BE2C (cell line): ENCODE data around the gene ASB15.

Source experiments
- DNase-seq: peaks from one replicate; pipeline ENCODE4 v3.0.0-alpha.2; 2020
- H3K27me3 ChIP-seq: fragments of 250-450 bp; sonication (Bioruptor Pico); 2 replicates; pipeline ENCODE4 v1.5.1; 2020; ENCODE audit warnings: mild to moderate bottlenecking
- H3K36me3 ChIP-seq: fragments of 250-450 bp; sonication (Bioruptor Pico); 2 replicates; pipeline ENCODE4 v1.5.1; 2020; ENCODE audit warnings: mild to moderate bottlenecking
- H3K4me1 ChIP-seq: fragments of 250-450 bp; sonication (Bioruptor Pico); 2 replicates; pipeline ENCODE4 v1.5.1; 2020
- H3K4me3 ChIP-seq: 2 replicates; pipeline ENCODE4 v1.5.1; 2011; ENCODE audit warnings: low read depth, low read length
- H3K9me3 ChIP-seq: fragments of 250-450 bp; sonication (Bioruptor Pico); 2 replicates; pipeline ENCODE4 v1.5.1; 2020
- TF ChIP-seq, protein P1 (sequence below): IDR thresholded peaks from 2 replicates; pipeline ENCODE4 v1.5.1; 2012; ENCODE audit warnings: mild to moderate bottlenecking, low read depth, low read length

Gene ASB15

DNA sequence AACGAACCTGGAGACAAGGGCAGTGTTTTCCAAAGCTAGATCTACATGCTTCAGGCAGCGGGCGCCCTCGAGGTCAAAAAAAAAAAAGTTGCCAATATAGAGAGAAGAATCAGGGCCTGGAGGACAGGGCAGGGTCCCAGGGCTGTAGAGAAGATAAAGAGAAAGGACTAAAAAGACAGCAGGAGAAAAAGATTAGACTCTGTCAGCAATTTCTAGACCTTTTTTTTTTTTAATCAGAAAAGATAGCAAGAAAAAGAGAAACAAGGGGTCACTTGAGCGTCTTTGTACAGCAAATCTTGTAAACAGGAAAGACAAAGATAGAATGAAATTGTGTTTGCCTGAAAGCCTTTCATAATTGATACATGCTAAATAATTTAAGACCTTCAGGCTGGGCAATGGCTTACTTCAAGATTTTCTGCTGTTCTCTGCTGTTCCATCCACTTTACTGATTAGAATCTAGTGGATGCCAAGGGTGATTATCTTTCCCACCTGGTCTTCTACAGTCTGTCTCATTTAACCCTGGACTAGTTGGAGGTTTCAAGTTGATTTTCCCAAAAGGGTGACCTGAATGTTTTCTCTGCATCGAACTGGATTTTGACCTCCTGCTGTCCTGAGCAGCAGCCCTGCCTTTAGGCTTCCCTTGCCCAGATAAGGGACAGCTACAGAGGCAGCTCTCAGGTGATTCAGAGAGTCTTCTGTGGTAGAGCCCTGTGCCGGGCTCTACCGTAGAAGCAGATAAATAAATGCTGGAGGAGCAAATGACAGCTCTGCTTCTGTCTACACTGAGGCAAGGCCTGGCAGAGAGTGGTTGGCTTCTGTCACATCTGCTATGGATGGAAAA lies 59.1 kb downstream of the ASB15 start:
- TF ChIP-seq, protein P1, sequence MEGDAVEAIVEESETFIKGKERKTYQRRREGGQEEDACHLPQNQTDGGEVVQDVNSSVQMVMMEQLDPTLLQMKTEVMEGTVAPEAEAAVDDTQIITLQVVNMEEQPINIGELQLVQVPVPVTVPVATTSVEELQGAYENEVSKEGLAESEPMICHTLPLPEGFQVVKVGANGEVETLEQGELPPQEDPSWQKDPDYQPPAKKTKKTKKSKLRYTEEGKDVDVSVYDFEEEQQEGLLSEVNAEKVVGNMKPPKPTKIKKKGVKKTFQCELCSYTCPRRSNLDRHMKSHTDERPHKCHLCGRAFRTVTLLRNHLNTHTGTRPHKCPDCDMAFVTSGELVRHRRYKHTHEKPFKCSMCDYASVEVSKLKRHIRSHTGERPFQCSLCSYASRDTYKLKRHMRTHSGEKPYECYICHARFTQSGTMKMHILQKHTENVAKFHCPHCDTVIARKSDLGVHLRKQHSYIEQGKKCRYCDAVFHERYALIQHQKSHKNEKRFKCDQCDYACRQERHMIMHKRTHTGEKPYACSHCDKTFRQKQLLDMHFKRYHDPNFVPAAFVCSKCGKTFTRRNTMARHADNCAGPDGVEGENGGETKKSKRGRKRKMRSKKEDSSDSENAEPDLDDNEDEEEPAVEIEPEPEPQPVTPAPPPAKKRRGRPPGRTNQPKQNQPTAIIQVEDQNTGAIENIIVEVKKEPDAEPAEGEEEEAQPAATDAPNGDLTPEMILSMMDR, result no peak
- no peak for DNase-seq
- H3K27me3 ChIP-seq, result no peaks in the 10 kb centered on the region
- no peaks in the 10 kb centered on the region for H3K9me3 ChIP-seq
- no peaks in the 10 kb centered on the region for H3K36me3 ChIP-seq
- peaks cover 9% of the 10 kb centered on the region for H3K4me1 ChIP-seq
- H3K4me3 ChIP-seq, result no peak overlapping the region

DNA sequence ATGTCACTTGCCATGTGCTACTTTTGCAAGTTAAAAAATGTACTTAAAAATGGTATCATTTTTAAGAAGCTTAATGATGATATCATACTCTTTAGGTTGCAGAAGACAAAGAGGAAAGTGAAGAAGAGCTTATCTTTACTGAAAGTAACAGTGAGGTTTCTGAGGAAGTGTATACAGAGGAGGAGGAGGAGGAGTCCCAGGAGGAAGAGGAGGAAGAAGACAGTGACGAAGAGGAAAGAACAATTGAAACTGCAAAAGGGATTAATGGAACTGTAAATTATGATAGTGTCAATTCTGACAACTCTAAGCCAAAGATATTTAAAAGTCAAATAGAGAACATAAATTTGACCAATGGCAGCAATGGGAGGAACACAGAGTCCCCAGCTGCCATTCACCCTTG lies 60.1 kb downstream of the ASB15 start:
- no peak for DNase-seq
- TF ChIP-seq, protein P1, result no peak
- Histone ChIP-seq H3K4me1 (peaks cover 16% of the 10 kb centered on the region), H3K36me3 (no peaks in the 10 kb centered on the region), H3K9me3 (no peaks in the 10 kb centered on the region), H3K4me3 (no peak overlapping the region), H3K27me3 (no peaks in the 10 kb centered on the region)

DNA sequence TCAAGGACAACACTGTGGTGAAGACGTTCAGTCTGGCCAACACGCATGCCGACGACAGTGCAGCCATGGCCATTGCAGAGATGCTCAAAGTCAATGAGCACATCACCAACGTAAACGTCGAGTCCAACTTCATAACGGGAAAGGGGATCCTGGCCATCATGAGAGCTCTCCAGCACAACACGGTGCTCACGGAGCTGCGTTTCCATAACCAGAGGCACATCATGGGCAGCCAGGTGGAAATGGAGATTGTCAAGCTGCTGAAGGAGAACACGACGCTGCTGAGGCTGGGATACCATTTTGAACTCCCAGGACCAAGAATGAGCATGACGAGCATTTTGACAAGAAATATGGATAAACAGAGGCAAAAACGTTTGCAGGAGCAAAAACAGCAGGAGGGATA lies 60.7 kb downstream of the ASB15 start:
- Histone ChIP-seq H3K27me3 (no peaks in the 10 kb centered on the region), H3K9me3 (no peaks in the 10 kb centered on the region), H3K36me3 (no peaks in the 10 kb centered on the region), H3K4me3 (no peak overlapping the region), H3K4me1 (peaks cover 16% of the 10 kb centered on the region)
- TF ChIP-seq, protein P1, result no peak
- no peak for DNase-seq

DNA sequence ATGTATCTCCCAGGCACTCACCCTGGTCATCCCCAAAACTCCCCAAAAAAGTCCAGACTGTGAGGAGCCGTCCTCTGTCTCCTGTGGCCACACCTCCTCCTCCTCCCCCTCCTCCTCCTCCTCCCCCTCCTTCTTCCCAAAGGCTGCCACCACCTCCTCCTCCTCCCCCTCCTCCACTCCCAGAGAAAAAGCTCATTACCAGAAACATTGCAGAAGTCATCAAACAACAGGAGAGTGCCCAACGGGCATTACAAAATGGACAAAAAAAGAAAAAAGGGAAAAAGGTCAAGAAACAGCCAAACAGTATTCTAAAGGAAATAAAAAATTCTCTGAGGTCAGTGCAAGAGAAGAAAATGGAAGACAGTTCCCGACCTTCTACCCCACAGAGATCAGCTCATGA lies 61.1 kb downstream of the ASB15 start:
- no peaks in the 10 kb centered on the region for H3K27me3 ChIP-seq
- H3K9me3 ChIP-seq, result no peaks in the 10 kb centered on the region
- TF ChIP-seq, protein P1, result no peak
- peaks cover 16% of the 10 kb centered on the region for H3K4me1 ChIP-seq
- no peak for DNase-seq
- no peaks in the 10 kb centered on the region for H3K36me3 ChIP-seq
- H3K4me3 ChIP-seq, result no peak overlapping the region

DNA sequence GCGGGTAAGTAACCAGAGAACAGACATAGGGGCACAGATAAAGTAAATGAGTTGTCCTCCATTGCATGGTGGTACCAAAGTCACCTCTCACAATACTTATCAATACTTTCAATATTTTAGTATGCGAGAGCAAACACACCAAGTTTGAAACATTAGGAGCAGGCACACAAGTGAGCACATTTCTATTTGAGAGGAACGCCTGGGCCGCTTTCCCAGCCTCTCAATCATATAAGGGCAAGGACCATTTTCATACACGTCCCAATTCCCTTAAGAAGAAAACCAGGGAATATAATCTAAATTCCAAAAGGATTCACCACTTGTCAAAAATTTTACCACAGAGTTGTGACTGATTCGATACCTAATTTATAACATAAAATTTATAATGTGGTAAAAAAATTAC lies 61.6 kb downstream of the ASB15 start:
- Histone ChIP-seq H3K36me3 (no peaks in the 10 kb centered on the region), H3K27me3 (no peaks in the 10 kb centered on the region), H3K4me3 (no peak overlapping the region), H3K9me3 (no peaks in the 10 kb centered on the region), H3K4me1 (peaks cover 16% of the 10 kb centered on the region)
- DNase-seq, result no peak
- TF ChIP-seq, protein P1, result no peak

DNA sequence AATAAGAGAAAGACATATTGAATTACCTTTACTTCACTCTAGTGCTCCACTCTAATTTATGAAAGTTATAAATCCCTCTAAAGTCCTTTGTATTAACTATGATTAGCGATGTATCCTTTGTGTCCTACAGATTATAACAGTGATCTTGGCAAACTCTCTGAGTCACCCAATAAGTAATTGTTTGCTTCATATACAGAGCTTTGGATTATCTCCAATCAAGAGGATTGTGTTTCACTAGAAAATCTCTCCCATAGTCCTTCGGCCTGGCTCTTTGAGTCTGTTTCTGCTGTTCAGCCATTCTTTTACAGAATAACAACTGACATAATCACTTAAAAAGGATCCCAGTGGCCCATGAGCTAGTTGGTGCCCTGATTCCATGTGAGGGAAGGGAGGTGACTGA lies 63.5 kb downstream of the ASB15 start:
- Histone ChIP-seq H3K4me3 (no peak overlapping the region), H3K4me1 (peaks cover 16% of the 10 kb centered on the region), H3K9me3 (no peaks in the 10 kb centered on the region), H3K27me3 (no peaks in the 10 kb centered on the region), H3K36me3 (no peaks in the 10 kb centered on the region)
- no peak for DNase-seq
- TF ChIP-seq, protein P1, result no peak
